HFF-Myc (cell line): Measurements from ENCODE around the gene PSD4.

Experiments
- DNase-seq: peaks from one replicate; pipeline ENCODE4 v3.0.0-alpha.2; 2011; ENCODE audit warnings: low read depth; ENCODE audit errors: extremely low read depth
- H3K4me3 ChIP-seq: replicated peaks from 2 replicates; pipeline ENCODE4 v1.5.1; 2011; ENCODE audit warnings: low read depth, mild to moderate bottlenecking, control low read depth, low read length
- TF ChIP-seq, protein P1 (sequence below): IDR thresholded peaks from 2 replicates; pipeline ENCODE4 v1.5.1; 2012; ENCODE audit warnings: mild to moderate bottlenecking, low read depth, low read length, control low read depth; ENCODE audit errors: missing control alignments

Gene PSD4

DNA sequence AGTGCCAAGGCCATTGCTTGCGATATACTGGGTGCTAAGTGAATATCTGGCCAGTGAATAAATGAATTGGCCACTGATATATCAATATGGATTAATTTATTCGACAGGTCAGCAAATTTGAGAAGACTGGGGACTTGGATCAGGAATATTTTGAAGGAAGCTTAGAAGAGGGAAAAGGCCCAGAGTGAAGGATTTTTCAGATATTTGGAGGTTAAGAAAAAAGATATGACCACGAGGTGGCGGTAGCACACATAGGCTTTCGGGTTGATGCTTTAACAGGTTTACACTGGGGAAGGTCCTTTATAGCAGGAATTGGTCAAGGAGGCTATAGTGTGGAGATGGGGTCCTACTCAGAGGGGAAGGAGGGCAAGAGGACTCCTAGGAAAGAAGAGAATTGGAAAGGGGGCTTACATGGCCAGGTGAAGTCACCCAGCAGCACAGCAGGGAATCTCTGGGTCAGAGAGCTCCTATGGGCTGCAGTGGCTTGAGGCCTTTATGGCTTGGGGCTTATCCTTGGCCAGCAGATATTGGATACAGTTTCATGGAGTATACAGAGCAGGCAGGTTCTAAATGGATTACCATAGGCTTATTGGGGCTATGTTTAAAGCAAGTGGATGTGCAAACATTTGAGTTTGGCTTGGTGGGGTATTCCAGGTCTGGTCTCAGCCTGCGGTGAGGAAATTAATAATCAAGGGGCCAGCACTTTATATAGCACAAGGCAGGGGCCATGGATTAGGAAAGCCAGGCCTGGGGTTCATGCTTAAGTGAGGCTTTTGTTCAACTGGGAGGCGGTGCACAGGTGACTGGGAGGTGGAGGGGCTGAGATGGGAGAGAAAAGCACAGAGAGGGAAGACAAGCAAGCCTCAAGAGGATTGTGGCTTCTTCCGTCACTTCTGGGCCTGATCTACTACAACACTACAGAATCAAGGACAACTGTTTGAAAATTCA is 36.7 kb upstream of the PSD4 start:
- TF ChIP-seq, protein P1, sequence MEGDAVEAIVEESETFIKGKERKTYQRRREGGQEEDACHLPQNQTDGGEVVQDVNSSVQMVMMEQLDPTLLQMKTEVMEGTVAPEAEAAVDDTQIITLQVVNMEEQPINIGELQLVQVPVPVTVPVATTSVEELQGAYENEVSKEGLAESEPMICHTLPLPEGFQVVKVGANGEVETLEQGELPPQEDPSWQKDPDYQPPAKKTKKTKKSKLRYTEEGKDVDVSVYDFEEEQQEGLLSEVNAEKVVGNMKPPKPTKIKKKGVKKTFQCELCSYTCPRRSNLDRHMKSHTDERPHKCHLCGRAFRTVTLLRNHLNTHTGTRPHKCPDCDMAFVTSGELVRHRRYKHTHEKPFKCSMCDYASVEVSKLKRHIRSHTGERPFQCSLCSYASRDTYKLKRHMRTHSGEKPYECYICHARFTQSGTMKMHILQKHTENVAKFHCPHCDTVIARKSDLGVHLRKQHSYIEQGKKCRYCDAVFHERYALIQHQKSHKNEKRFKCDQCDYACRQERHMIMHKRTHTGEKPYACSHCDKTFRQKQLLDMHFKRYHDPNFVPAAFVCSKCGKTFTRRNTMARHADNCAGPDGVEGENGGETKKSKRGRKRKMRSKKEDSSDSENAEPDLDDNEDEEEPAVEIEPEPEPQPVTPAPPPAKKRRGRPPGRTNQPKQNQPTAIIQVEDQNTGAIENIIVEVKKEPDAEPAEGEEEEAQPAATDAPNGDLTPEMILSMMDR: peak; percentile 62

DNA sequence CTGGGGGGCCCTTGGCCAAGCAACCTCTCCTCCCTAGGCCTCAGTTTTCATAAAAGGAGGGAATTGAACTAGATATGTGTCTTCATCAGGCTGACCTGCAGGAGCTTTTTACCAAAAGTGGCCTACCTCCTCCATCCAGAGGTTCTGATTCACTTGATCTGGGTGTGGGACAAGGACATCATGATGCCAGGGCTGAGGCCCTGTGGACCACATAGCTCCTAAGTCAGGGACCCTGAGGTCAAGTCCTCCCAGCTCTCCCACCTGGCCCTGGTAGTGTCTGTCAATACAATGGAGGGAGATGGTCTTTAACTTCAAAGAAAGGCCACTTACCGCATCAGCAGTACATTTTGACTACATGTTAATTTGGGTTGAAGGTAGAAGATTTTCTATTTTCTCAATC is 35.9 kb upstream of the PSD4 start:
- TF ChIP-seq, protein P1: no peak
- H3K4me3 ChIP-seq: no peak overlapping the region
- DNase-seq: no peak

More for the DNA sequence above, 36.7 kb upstream of the PSD4 start:
- no peak overlapping the region for H3K4me3 ChIP-seq
- no peak for DNase-seq

DNA sequence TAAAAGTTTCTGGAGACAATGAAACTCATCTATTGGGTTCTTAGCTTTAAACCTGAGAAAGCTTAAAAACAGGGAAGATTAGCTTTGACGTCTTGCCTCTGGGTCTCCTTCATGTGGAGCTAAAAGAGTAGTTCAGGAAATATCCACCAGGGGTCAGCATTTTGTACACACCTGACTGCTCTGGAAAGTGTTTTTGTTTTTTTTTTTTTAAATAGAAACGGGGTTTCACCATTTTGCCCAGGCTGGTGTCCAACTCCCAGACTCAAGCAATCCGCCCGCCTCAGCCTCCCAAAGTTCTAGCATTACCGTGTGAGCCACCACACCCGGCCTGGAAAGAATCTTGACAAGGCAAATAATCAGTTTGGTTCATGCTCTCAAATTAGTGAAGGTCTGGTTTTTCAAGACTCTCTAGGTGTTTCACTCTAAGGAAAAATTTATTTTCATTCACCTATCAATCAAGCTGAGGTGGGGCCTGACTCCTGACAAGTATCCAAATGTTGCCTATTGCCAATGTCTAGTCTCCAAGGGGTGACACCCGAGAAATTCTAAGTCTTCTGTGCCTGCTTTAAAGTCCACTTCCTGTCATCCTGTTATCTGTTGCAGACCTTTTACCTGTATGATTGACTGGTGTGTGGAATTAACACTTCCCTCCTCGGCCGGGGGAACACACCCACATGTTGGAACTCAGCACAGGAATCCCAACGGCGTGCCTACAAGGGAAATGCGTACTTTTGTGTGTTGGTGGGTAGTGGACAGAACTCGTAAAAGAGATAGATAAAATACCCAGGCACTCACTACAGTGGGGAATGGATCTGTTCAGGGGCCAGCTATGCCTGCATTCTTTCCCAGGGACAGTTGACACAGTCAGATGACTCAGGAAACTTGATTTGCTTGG is 35.1 kb upstream of the PSD4 start:
- peak; percentile 71 for DNase-seq
- TF ChIP-seq, protein P1: peak; percentile 66
- no peak overlapping the region for H3K4me3 ChIP-seq

DNA sequence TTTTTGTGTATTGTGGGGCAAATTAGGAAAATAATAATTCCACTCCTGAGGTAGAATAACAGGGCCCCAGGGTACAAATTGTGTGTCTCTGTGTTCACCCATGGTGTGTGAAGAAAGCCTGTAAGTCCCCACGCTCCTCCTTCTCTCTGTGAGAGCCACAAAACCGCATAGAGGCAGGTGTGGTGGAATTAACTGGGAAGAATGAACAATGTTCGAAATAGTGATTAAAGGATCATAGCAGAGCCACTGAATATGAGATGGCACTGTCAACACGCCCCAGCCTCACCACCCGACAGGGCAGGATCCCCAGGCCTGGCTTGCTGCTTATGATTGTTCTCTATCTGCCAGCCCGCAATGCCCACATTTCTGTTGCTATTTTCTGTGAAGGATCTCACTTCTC is 32.3 kb upstream of the PSD4 start:
- no peak overlapping the region for H3K4me3 ChIP-seq
- TF ChIP-seq, protein P1: no peak
- no peak for DNase-seq

DNA sequence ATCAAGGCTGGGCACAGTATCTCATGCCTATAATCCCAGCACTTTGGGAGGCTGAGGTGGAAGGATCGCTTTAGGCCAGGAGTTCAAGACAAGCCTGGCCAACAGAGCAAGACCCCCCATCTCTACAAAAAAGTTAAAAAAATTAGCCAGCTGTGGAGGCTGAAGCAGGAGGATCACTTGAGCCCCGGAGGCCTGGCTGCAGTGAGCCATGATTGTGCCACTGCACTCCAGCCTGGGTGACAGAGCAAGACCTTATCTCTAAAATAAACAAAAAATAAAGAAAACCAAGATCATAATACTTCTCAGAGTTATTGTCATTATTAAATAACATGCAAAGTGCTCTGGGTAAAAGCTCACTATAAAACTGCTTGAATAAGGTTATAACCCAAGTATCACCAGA is 31.5 kb upstream of the PSD4 start:
- H3K4me3 ChIP-seq: no peak overlapping the region
- TF ChIP-seq, protein P1: no peak
- DNase-seq: no peak

DNA sequence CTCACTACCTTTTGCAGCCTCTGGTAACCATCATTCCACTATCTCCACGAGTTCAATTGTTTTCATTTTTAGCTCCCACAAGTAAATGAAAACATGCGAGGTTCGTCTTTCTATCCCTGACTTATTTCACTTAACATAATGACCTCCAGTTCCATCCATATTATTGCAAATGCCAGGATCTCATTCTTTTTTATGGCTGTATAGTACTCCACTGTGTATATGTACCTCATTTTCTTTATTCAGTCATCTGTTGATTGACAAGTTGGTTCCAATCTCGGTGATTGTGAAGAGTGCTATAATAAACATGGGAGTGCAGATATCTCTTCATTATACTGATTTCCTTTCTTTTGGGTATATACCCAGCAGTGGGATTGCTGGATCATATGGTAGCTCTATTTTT is 29.5 kb upstream of the PSD4 start:
- H3K4me3 ChIP-seq: no peak overlapping the region
- TF ChIP-seq, protein P1: no peak
- DNase-seq: no peak
